GM13977 (cell line): ENCODE results near the gene CDH23.

ENCODE experiments used
- DNase-seq: peaks from one replicate; pipeline ENCODE4 v3.0.0; 2012; ENCODE audit warnings: low spot score
- CTCF ChIP-seq: IDR thresholded peaks from 2 replicates; pipeline ENCODE4 v1.5.1; 2012; ENCODE audit warnings: mild to moderate bottlenecking, control low read depth; ENCODE audit not compliant: insufficient read depth; ENCODE audit errors: extremely low read depth, missing control alignments
- in situ Hi-C: fragments of 300-500 bp; cut with MboI; formaldehyde crosslinking; loops from one replicate; pipeline ENCODE4 v1.12.0; 2022; ENCODE audit warnings: low sequenced_read_pairs, low pct_unique_long_range_greater_than_20kb, mixed read lengths, inconsistent platforms; ENCODE audit not compliant: unreplicated experiment

The CDH23 gene

DNA sequence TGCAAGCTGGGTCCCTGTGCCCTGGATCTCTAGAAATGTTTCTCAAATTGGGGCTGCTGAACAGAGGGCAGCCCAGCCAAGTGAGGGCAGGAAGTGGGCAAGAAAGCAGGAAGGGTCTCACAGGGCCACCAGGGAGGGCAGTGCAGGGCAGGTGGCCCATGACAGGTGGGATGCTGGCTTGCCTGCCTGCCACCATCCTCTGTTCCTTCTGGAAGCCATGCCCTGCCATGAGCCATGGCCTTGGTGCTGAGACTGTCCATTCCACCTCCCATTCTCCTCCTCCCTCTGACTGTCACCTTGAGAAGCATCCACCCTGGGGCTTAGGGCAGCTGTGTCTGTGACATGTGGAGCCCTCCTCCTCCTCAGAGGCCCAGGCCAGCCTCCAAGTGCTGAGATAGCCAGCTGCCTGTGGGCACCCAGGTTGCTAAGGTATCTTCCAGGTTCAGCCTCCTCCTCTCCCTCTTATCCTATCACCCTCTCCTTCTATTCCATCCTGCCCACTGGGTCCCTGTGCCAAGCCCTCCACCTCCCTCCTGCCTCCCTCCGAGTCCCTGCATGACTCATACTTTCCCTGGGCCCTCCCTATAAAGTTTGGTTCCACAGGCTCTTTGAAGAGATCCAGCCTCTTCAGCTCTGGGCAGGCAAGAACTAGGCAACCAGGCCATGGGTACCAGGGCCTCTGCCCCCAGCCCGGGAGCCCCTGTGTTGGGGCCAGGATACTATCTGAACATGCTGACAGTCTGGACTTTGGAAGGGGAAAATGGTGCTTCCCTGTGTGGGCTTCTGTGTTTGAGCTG lies 375.3 kb downstream of the CDH23 start:
- in situ Hi-C loops = no loop called here
- DNase-seq = no peak
- TF ChIP-seq CTCF = no peak

GRCh38 chr10:71772832-71773220 lies 376.1 kb downstream of the CDH23 start:
- DNase-seq = no peak
- in situ Hi-C loops = no loop called here

DNA sequence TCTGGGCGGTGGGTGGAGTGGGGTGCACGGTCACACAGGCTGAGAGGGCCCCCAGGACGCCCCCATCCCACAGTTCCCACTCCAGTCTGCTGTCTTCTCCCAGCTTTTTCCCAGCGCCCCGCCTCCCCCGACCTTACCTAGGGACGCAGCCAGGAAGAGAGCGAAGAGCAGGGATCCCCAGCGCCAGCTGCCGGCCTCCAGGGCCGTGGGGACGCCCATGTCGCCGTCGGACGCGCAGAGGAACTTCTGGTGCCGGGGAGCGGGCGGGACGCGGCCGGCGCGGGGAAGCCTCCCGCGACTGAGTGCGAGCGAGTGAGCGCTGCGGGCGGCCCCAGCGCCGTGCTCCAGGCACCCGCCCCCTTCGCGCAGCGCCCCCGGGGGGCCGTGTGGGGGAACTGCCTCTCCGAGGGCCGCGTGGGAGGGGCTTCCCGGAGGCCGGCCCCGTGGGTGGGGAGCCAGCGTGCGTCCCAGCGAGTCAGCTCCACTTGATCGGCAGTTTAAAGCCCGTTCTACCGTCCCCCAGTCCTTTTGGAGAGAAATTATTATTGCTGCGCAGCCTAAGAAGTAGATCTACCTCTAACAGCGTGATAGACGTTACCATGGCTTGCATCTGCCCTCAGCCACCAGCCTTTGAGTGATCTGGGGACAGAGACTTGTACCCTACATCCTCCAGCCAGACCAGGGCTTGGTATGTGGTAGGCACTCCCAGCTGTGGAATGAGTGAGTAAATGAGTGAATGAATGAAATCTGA lies 376.7 kb downstream of the CDH23 start, which contains the start of gene VSIR:
Gene VSIR (minus strand): TSS at position 300 of the 751 bp plus-strand sequence. CDS start 81 bp downstream, at position 219.
- peak; percentile 91 for DNase-seq
- in situ Hi-C loops = no loop called here
- TF ChIP-seq CTCF = peak; percentile 95

More at GRCh38 chr10:71772832-71773220, 376.1 kb downstream of the CDH23 start:
- TF ChIP-seq CTCF = no peak

GRCh38 chr10:71774916-71775702 lies 378.4 kb downstream of the CDH23 start:
- TF ChIP-seq CTCF = no peak
- no peak for DNase-seq
- in situ Hi-C loops = no loop called here

- TF ChIP-seq CTCF = no peak
- no peak for DNase-seq
- in situ Hi-C loops = no loop called here
These were observed 379.8 kb downstream of the CDH23 start for GRCh38 chr10:71776481-71776925.

- DNase-seq = no peak
- no peak for TF ChIP-seq CTCF
- in situ Hi-C loops = no loop called here
These were observed 380.7 kb downstream of the CDH23 start for GRCh38 chr10:71777213-71777985.
